ENCODE measurements around the gene B3GAT3. TPM values are rescaled to one million over a fixed set of nuclear protein-coding genes. Genes with fewer than 3 reads are reported as not detected.

B3GAT3 gene
- total and polyA plus RNA-seq, 10 of the 15 experiments (the other 5 are each of a cell fraction or from before 2014, with no cell fraction given), result 0.31 to 52.7 (median 29.8) TPM

DNA sequence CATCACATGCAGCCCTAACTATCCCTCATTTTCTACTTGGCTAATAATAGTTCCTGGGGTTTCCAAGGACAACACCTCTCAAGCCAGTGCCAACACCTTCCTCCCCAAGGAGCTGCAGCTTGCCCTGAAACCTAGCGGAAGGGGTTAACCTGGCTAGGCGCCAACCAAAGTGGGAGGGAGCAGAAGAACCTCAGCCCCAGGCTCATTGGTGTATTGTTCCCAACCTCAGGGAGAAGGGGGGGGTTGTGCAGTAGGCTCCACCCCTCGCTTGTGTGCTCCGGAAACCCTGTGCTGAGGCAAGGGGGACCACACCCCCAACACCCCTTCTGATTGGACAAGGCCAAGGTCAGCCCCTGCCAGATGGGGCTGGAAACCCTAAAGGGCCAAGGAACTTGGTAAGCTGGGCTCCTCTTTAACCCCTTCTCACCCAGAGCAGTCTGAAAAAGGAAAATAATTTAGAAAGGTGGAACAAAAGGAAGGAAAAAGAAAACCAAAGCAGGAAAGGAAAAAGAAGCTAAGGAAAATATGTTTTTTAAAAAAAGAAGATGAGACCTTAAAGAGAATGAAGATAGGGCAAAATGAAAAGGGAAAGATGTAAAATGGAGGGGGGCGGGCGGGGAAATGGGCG, 22.6 kb downstream of the B3GAT3 start (continued):
- TF ChIP-seq NFYB (IDR thresholded peaks at IDR 0.05; ENCODE audit: insufficient read depth, low read depth, low read length) (peak; percentile 88), POLR2AphosphoS5 (IDR thresholded peaks at IDR 0.05; ENCODE audit: low read length) (peak; percentile 87), RCOR1 (conservative IDR thresholded peaks at IDR 0.05; ENCODE audit: low read depth, low read length) (no peak), IRF4 (IDR thresholded peaks at IDR 0.05; ENCODE audit: low read depth, low read length) (no peak), ZZZ3 (IDR thresholded peaks at IDR 0.05; ENCODE audit: control insufficient read depth, insufficient read length, low read depth) (no peak), ESRRA (IDR thresholded peaks at IDR 0.05; ENCODE audit: low read length) (no peak), CBX3 (IDR thresholded peaks at IDR 0.05; ENCODE audit: borderline replicate concordance, low read depth) (no peak), SPI1 (IDR thresholded peaks at IDR 0.05; ENCODE audit: borderline replicate concordance, insufficient read depth, low read depth, low read length) (peak; percentile 19; the same call in 1 of the 2 replicates), NR2F1 (conservative IDR thresholded peaks at IDR 0.05) (0 out of 2 replicates have a peak, but pooled peaks have one; percentile 44), ZNF274 (IDR thresholded peaks at IDR 0.05; ENCODE audit: insufficient read depth, insufficient read length) (no peak), CREM (IDR thresholded peaks at IDR 0.05; ENCODE audit: low read depth) (peak; percentile 54; the same call in 1 of the 2 replicates), CBFB (IDR thresholded peaks at IDR 0.05; ENCODE audit: low read depth) (peak; percentile 92), RAD21 (IDR thresholded peaks at IDR 0.05; ENCODE audit: insufficient read depth, low read depth, low read length) (no peak), MYC (IDR thresholded peaks at IDR 0.05; ENCODE audit: insufficient read depth, insufficient read length, insufficient replicate concordance, low read length, severe bottlenecking) (no peak), FOS (IDR thresholded peaks at IDR 0.05; ENCODE audit: borderline replicate concordance, extremely low read depth, insufficient read length) (no peak), CBX5 (IDR thresholded peaks at IDR 0.05; ENCODE audit: low read depth) (no peak), MEF2B (IDR thresholded peaks at IDR 0.05; ENCODE audit: partially characterized antibody, poor library complexity, severe bottlenecking) (peak; percentile 7), SMC3 (IDR thresholded peaks at IDR 0.05; ENCODE audit: borderline replicate concordance, low read length) (no peak)
- TF ChIP-seq, protein P1, sequence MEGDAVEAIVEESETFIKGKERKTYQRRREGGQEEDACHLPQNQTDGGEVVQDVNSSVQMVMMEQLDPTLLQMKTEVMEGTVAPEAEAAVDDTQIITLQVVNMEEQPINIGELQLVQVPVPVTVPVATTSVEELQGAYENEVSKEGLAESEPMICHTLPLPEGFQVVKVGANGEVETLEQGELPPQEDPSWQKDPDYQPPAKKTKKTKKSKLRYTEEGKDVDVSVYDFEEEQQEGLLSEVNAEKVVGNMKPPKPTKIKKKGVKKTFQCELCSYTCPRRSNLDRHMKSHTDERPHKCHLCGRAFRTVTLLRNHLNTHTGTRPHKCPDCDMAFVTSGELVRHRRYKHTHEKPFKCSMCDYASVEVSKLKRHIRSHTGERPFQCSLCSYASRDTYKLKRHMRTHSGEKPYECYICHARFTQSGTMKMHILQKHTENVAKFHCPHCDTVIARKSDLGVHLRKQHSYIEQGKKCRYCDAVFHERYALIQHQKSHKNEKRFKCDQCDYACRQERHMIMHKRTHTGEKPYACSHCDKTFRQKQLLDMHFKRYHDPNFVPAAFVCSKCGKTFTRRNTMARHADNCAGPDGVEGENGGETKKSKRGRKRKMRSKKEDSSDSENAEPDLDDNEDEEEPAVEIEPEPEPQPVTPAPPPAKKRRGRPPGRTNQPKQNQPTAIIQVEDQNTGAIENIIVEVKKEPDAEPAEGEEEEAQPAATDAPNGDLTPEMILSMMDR (IDR thresholded peaks at IDR 0.05 in 2 of 3, conservative IDR thresholded peaks at IDR 0.05 in 1 of 3; ENCODE audit: control insufficient read depth in 2 of 3, extremely low read depth in 1 of 3, insufficient read depth in 1 of 3, low read depth in 3 of 3, low read length in 3 of 3), result no peak
- TF ChIP-seq, protein P2, sequence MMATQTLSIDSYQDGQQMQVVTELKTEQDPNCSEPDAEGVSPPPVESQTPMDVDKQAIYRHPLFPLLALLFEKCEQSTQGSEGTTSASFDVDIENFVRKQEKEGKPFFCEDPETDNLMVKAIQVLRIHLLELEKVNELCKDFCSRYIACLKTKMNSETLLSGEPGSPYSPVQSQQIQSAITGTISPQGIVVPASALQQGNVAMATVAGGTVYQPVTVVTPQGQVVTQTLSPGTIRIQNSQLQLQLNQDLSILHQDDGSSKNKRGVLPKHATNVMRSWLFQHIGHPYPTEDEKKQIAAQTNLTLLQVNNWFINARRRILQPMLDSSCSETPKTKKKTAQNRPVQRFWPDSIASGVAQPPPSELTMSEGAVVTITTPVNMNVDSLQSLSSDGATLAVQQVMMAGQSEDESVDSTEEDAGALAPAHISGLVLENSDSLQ (IDR thresholded peaks at IDR 0.05), result peak; percentile 38; the same call in 1 of the 2 replicates
- TF ChIP-seq, protein P3, sequence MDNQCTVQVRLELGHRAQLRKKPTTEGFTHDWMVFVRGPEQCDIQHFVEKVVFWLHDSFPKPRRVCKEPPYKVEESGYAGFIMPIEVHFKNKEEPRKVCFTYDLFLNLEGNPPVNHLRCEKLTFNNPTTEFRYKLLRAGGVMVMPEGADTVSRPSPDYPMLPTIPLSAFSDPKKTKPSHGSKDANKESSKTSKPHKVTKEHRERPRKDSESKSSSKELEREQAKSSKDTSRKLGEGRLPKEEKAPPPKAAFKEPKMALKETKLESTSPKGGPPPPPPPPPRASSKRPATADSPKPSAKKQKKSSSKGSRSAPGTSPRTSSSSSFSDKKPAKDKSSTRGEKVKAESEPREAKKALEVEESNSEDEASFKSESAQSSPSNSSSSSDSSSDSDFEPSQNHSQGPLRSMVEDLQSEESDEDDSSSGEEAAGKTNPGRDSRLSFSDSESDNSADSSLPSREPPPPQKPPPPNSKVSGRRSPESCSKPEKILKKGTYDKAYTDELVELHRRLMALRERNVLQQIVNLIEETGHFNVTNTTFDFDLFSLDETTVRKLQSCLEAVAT (IDR thresholded peaks at IDR 0.05), result peak; percentile 82
- TF ChIP-seq, protein P4, sequence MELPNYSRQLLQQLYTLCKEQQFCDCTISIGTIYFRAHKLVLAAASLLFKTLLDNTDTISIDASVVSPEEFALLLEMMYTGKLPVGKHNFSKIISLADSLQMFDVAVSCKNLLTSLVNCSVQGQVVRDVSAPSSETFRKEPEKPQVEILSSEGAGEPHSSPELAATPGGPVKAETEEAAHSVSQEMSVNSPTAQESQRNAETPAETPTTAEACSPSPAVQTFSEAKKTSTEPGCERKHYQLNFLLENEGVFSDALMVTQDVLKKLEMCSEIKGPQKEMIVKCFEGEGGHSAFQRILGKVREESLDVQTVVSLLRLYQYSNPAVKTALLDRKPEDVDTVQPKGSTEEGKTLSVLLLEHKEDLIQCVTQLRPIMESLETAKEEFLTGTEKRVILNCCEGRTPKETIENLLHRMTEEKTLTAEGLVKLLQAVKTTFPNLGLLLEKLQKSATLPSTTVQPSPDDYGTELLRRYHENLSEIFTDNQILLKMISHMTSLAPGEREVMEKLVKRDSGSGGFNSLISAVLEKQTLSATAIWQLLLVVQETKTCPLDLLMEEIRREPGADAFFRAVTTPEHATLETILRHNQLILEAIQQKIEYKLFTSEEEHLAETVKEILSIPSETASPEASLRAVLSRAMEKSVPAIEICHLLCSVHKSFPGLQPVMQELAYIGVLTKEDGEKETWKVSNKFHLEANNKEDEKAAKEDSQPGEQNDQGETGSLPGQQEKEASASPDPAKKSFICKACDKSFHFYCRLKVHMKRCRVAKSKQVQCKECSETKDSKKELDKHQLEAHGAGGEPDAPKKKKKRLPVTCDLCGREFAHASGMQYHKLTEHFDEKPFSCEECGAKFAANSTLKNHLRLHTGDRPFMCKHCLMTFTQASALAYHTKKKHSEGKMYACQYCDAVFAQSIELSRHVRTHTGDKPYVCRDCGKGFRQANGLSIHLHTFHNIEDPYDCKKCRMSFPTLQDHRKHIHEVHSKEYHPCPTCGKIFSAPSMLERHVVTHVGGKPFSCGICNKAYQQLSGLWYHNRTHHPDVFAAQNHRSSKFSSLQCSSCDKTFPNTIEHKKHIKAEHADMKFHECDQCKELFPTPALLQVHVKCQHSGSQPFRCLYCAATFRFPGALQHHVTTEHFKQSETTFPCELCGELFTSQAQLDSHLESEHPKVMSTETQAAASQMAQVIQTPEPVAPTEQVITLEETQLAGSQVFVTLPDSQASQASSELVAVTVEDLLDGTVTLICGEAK (IDR thresholded peaks at IDR 0.05; ENCODE audit: borderline replicate concordance), result peak; percentile 50; the same call in 1 of the 2 replicates
